Hippocampal formation (tissue), 2 donors: Measurements from ENCODE around the gene SCFD2.
"Not testable (repeated sequence)": the region's sequence is repeated elsewhere in the genome, so short reads cannot be mapped to it uniquely, and the experiment has no call there.

ENCODE experiments used
- DNase-seq, 2 donors: peaks; one replicate each; lab custom pipeline; 2025; lab: John Stamatoyannopoulos, UW

The SCFD2 gene

GRCh38 chr4:53101191-53101581 lies 264.7 kb downstream of the SCFD2 start:
- DNase-seq, result no peak

- DNase-seq, result no peak
Observed at GRCh38 chr4:53100501-53101190, 265.2 kb downstream of the SCFD2 start.

GRCh38 chr4:53098681-53099121 lies 267.2 kb downstream of the SCFD2 start:
- no peak for DNase-seq

- DNase-seq, result no peak
Observed at GRCh38 chr4:53094040-53094439, 271.8 kb downstream of the SCFD2 start.

GRCh38 chr4:53089936-53090729 lies 275.7 kb downstream of the SCFD2 start:
- no peak for DNase-seq

- no peak for DNase-seq
Observed at GRCh38 chr4:53088152-53088551, 277.7 kb downstream of the SCFD2 start.

- DNase-seq, result no peak
Observed at GRCh38 chr4:53076374-53076958, 289.4 kb downstream of the SCFD2 start.

GRCh38 chr4:53075162-53075785 lies 290.6 kb downstream of the SCFD2 start:
- DNase-seq, result no peak

GRCh38 chr4:53068755-53069330 lies 297.0 kb downstream of the SCFD2 start:
- DNase-seq, result no peak

GRCh38 chr4:53067125-53067802 lies 298.6 kb downstream of the SCFD2 start:
- no peak for DNase-seq

- DNase-seq, result no peak
Observed at GRCh38 chr4:53066155-53066554, 299.7 kb downstream of the SCFD2 start.

- DNase-seq, result no peak
Observed at GRCh38 chr4:53064609-53065008, 301.3 kb downstream of the SCFD2 start.

- DNase-seq, result no peak
Observed at GRCh38 chr4:53061091-53061850, 304.6 kb downstream of the SCFD2 start.

- DNase-seq, result no peak
Observed at GRCh38 chr4:53060278-53060677, 305.6 kb downstream of the SCFD2 start.

GRCh38 chr4:53059871-53060270 lies 306.0 kb downstream of the SCFD2 start:
- DNase-seq, result no peak

- no peak for DNase-seq
Observed at GRCh38 chr4:53059256-53059655, 306.6 kb downstream of the SCFD2 start.

- DNase-seq, result no peak
Observed at GRCh38 chr4:53057679-53058078, 308.2 kb downstream of the SCFD2 start.

- not testable (repeated sequence) for DNase-seq
Observed at GRCh38 chr4:53057108-53057507, 308.8 kb downstream of the SCFD2 start.

GRCh38 chr4:53055716-53056403 lies 310.0 kb downstream of the SCFD2 start:
- DNase-seq, result no peak

- DNase-seq, result no peak
Observed at GRCh38 chr4:53055274-53055673, 310.6 kb downstream of the SCFD2 start.
